SU-DHL-6 (cell line): Measurements from ENCODE around the gene CAPN5.

Source experiments
- CTCF ChIP-seq: fragments of 200-600 bp; sonication (generic); IDR thresholded peaks from one replicate; pipeline ENCODE4 v1.5.1; 2017; ENCODE audit warnings: antibody characterized with exemption, mild to moderate bottlenecking, low read length, moderate library complexity; ENCODE audit not compliant: insufficient read depth, poor library complexity, severe bottlenecking
- EZH2phosphoT487 ChIP-seq: fragments of 200-600 bp; sonication (generic), shearing (Covaris generic); conservative IDR thresholded peaks from 2 replicates; pipeline ENCODE4 v1.6.1; 2018; ENCODE audit warnings: mild to moderate bottlenecking, antibody characterized with exemption, low read length, moderate library complexity, mixed read lengths

DNA sequence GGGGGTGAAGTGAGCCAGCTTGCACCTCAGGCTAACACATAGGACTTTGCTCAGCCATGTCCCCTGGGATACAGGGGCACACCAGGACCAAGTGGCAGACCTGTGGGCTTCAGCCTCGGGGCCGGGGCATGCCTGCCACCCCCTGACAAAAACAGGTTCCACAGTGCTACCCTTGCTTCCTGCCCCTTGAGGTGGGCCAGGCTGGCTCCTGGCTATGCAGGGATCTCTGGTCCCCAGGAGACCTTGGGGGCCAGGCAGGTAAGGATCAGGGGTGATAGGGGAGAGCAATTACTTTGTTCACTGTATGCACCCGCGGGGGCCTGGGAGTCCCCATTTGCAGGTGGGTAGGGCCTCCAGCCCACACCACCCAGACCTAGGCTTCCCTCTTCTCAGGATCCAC, 58.9 kb downstream of the CAPN5 start:
- TF ChIP-seq CTCF: no peak
- TF ChIP-seq EZH2phosphoT487: no peak
